Glutamatergic neuron (in vitro differentiated cells): ENCODE data around the gene CREB5. TPM values are rescaled to one million over a fixed set of nuclear protein-coding genes. Genes with fewer than 3 reads are reported as not detected.

ENCODE experiments used
- DNase-seq: peaks from one replicate; pipeline ENCODE4 v3.0.0; 2022
- H3K27ac Mint-ChIP-seq: one replicate; pipeline ENCODE4 v1.8.0; 2020; ENCODE audit warnings: mild to moderate bottlenecking, mixed read lengths, inconsistent platforms; ENCODE audit not compliant: unreplicated experiment
- H3K27me3 Mint-ChIP-seq: one replicate; pipeline ENCODE4 v1.8.0; 2020; ENCODE audit warnings: mild to moderate bottlenecking, moderate library complexity, mixed read lengths, inconsistent platforms; ENCODE audit not compliant: unreplicated experiment
- H3K36me3 Mint-ChIP-seq: one replicate; pipeline ENCODE4 v1.8.0; 2020; ENCODE audit warnings: mild to moderate bottlenecking, mixed read lengths, inconsistent platforms; ENCODE audit not compliant: unreplicated experiment
- H3K4me1 Mint-ChIP-seq: one replicate; pipeline ENCODE4 v1.8.0; 2020; ENCODE audit warnings: mild to moderate bottlenecking, low read depth, mixed read lengths, inconsistent platforms; ENCODE audit not compliant: unreplicated experiment
- H3K4me3 Mint-ChIP-seq: one replicate; pipeline ENCODE4 v1.8.0; 2020; ENCODE audit warnings: mild to moderate bottlenecking, mixed read lengths, inconsistent platforms; ENCODE audit not compliant: unreplicated experiment
- H3K9me3 Mint-ChIP-seq: one replicate; pipeline ENCODE4 v1.8.0; 2020; ENCODE audit warnings: mild to moderate bottlenecking, moderate library complexity, mixed read lengths, inconsistent platforms; ENCODE audit not compliant: unreplicated experiment
- total RNA-seq: library from RNA; stranded (reverse); fragmentation: NEBNext Ultra II Directional; extraction: Animal tissue kit (Norgen Biotek cat#: 25700); gene quantifications from one replicate; pipeline ENCODE4 v1.2.1, GENCODE V29; 2021; ENCODE audit not compliant: unreplicated experiment
- TF ChIP-seq, protein P1 (sequence below): fragments of 200-600 bp; sonication (generic); IDR thresholded peaks from one replicate; pipeline ENCODE4 v1.5.0; 2021; ENCODE audit not compliant: partially characterized antibody, unreplicated experiment

Gene CREB5
- total RNA-seq, 1 donor from 2014 or later, result 50.4 TPM

DNA sequence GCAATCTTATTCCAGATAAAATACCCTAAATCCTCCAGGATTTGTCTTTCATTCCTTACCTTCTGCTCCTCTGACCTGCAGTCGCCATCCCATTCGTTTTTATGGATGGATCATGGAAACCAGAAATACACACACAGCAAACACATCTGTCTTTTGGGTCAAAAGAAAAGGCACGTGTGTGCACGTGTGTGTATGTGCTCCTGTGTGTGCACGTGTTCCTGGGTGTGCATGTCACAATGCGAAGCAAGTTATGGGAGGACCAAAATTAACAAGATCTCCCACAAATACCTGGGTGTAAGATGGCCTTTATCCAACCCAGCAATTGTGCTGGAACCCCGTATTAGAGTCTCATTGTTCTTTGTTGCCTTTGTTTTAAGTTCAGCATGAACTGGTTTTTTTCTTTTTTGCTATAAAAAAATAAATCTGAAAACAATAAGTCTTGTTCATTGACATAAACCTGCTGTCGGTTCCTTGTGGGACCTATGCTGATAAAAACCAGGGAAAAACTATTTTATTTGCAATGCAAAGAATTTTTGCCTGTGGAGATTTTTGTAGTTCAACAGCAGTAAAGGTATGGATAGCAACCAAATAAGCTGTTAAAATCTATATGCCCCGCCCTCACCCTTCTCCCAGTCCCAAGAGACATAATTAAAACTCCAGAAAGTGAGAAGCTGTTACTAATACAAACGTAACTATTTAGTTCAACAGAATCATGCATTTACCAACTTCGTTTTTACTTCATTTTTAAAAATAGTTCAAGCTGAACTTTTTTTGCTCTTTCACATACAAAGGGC is 229.6 kb downstream of the CREB5 start:
- Mint-ChIP-seq H3K4me3 (no peak overlapping the region), H3K27ac (no peak overlapping the region), H3K27me3 (peaks cover 3% of the 10 kb centered on the region), H3K9me3 (peaks cover 4% of the 10 kb centered on the region), H3K4me1 (peaks cover 9% of the 10 kb centered on the region), H3K36me3 (peaks cover 3% of the 10 kb centered on the region)
- TF ChIP-seq, protein P1, sequence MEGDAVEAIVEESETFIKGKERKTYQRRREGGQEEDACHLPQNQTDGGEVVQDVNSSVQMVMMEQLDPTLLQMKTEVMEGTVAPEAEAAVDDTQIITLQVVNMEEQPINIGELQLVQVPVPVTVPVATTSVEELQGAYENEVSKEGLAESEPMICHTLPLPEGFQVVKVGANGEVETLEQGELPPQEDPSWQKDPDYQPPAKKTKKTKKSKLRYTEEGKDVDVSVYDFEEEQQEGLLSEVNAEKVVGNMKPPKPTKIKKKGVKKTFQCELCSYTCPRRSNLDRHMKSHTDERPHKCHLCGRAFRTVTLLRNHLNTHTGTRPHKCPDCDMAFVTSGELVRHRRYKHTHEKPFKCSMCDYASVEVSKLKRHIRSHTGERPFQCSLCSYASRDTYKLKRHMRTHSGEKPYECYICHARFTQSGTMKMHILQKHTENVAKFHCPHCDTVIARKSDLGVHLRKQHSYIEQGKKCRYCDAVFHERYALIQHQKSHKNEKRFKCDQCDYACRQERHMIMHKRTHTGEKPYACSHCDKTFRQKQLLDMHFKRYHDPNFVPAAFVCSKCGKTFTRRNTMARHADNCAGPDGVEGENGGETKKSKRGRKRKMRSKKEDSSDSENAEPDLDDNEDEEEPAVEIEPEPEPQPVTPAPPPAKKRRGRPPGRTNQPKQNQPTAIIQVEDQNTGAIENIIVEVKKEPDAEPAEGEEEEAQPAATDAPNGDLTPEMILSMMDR, result no peak
- no peak for DNase-seq

DNA sequence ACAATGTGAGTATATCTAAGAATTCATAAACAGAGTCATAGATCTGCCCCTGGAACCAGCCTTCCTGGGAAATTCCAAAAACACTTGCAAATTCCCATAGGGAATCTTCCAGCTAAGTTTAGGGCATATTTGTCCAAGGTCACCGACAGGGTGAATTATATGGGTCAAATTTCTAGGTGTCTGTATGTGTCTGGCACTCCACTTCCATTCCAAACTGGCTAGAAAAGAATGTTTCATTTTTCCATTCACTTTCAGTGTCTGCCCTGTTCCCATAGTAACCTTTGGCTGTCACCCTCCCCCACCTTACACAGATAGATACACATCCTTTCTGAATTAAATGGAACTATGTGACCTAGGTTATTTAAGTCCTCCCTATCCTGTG is 230.9 kb downstream of the CREB5 start:
- TF ChIP-seq, protein P1, result no peak
- H3K9me3 Mint-ChIP-seq, result peaks cover 4% of the 10 kb centered on the region
- H3K27ac Mint-ChIP-seq, result no peak overlapping the region
- peaks cover 9% of the 10 kb centered on the region for H3K4me1 Mint-ChIP-seq
- H3K36me3 Mint-ChIP-seq, result peaks cover 3% of the 10 kb centered on the region
- H3K27me3 Mint-ChIP-seq, result peaks cover 3% of the 10 kb centered on the region
- no peak overlapping the region for H3K4me3 Mint-ChIP-seq
- DNase-seq, result no peak

- TF ChIP-seq, protein P1, result no peak
- no peak overlapping the region for H3K4me3 Mint-ChIP-seq
- peaks cover 3% of the 10 kb centered on the region for H3K27me3 Mint-ChIP-seq
- peaks cover 9% of the 10 kb centered on the region for H3K4me1 Mint-ChIP-seq
- no peak overlapping the region for H3K27ac Mint-ChIP-seq
- H3K36me3 Mint-ChIP-seq, result peaks cover 3% of the 10 kb centered on the region
- H3K9me3 Mint-ChIP-seq, result peaks cover 4% of the 10 kb centered on the region
- no peak for DNase-seq
Observed at GRCh38 chr7:28643584-28644340, 231.4 kb downstream of the CREB5 start.

DNA sequence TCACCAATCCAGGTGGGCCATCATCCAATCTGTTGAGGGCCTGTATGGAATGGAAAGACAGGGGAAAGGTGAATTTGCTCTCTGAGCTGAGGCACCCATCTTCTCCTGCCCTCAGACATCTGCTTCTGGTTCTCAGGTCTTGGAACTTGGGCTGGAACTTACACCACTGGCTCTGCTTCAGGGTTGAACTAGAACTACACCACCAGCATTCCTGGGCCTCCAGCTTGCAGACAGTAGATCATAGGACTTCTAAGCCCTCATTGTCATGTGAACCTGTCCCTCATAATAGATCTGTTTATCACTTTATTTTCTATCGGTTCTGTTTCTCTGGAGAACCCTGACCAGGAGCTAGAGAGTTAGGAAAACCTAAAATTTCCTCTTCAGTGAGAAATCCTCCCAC is 233.5 kb downstream of the CREB5 start:
- Mint-ChIP-seq H3K4me3 (no peak overlapping the region), H3K9me3 (peaks cover 4% of the 10 kb centered on the region), H3K27me3 (peaks cover 3% of the 10 kb centered on the region), H3K4me1 (peaks cover 21% of the 10 kb centered on the region), H3K36me3 (peaks cover 3% of the 10 kb centered on the region), H3K27ac (no peak overlapping the region)
- DNase-seq, result no peak
- TF ChIP-seq, protein P1, result no peak
